PC-9 (cell line): ENCODE data around the gene MATN1.

Source experiments
- EZH2 ChIP-seq: fragments of 200-600 bp; sonication (generic); IDR thresholded peaks from 2 replicates; pipeline ENCODE4 v1.8.0; 2017; ENCODE audit warnings: antibody characterized with exemption, low read depth
- TF ChIP-seq, protein P1 (sequence below): fragments of 200-600 bp; sonication (generic); conservative IDR thresholded peaks from 2 replicates; pipeline ENCODE4 v1.6.1; 2017; ENCODE audit warnings: mixed run types, antibody characterized with exemption, mild to moderate bottlenecking, moderate library complexity

DNA sequence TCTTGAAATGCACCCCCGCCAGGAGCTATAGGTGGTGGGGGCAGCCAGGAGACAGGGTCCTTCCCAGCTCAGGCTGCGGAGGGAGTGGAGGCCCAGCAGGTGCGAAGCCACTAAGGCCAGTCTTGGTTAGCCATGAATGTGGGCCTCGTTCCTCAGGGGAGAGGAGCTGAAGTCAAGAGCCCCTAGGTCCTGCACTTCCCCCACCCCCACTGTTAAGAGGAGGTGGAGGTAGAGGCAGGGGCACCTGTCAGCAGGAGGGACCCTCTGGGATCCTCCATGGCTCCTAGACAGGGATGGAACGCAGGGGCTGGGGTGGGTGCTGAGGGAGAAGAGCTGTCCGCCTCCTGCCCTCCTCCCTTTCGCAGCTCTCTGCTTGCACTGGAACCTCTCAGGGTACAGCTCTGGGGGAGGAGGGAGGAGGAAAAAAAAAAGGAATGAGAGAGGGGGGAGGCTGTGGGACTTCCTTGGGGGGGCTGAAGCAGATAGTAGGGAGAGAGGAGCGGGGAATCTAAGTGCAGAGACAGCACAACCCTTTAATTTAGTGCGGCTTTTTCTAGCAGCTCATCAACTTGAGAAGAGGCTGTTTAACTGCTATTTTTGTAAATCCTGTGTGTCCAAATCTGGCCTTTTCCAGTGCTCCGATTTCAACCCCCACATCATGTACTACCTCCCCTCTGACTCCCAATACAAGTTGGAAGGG, 37.0 kb downstream of the MATN1 start:
- no peak for TF ChIP-seq EZH2
- TF ChIP-seq, protein P1, sequence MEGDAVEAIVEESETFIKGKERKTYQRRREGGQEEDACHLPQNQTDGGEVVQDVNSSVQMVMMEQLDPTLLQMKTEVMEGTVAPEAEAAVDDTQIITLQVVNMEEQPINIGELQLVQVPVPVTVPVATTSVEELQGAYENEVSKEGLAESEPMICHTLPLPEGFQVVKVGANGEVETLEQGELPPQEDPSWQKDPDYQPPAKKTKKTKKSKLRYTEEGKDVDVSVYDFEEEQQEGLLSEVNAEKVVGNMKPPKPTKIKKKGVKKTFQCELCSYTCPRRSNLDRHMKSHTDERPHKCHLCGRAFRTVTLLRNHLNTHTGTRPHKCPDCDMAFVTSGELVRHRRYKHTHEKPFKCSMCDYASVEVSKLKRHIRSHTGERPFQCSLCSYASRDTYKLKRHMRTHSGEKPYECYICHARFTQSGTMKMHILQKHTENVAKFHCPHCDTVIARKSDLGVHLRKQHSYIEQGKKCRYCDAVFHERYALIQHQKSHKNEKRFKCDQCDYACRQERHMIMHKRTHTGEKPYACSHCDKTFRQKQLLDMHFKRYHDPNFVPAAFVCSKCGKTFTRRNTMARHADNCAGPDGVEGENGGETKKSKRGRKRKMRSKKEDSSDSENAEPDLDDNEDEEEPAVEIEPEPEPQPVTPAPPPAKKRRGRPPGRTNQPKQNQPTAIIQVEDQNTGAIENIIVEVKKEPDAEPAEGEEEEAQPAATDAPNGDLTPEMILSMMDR, result no peak
